ENCODE results near the gene TMEM138. TPM values are rescaled to one million over a fixed set of nuclear protein-coding genes. Genes with fewer than 3 reads are reported as not detected.

The TMEM138 gene
- total and polyA plus RNA-seq, 2 of the 13 experiments (the other 11 are each of a cell fraction or from before 2014, with no cell fraction given) = 43.5 to 61.0 TPM

GRCh38 chr11:61361741-61362541, at the start of gene TMEM138, which contains the start of gene CYB561A3 (continued):
- TF ChIP-seq ZBTB46 (CRISPR knock-in tag; IDR thresholded peaks at IDR 0.05; ENCODE audit: borderline replicate concordance) (0 out of 2 replicates have a peak, but pooled peaks have one; percentile 57), ZNF354B (CRISPR knock-in tag; IDR thresholded peaks at IDR 0.05) (no peak), ZNF30 (CRISPR knock-in tag; IDR thresholded peaks at IDR 0.05) (no peak), ZNF556 (CRISPR knock-in tag; IDR thresholded peaks at IDR 0.05; ENCODE audit: borderline replicate concordance) (peak; percentile 81; the same call in 1 of the 2 replicates), PHB2 (IDR thresholded peaks at IDR 0.05; ENCODE audit: partially characterized antibody) (no peak), ZNF33B (CRISPR knock-in tag; IDR thresholded peaks at IDR 0.05) (peak; percentile 51; the same call in 1 of the 2 replicates), CREB1 (IDR thresholded peaks at IDR 0.05) (0 out of 2 replicates have a peak, but pooled peaks have one; percentile 2), CREB1 (CRISPR knock-in tag; IDR thresholded peaks at IDR 0.05) (peak; percentile 83), WIZ (CRISPR knock-in tag; IDR thresholded peaks at IDR 0.05) (peak; percentile 34; the same call in 1 of the 2 replicates), SRSF4 (IDR thresholded peaks at IDR 0.05; ENCODE audit: low read depth, low read length, poor library complexity, severe bottlenecking) (no peak), FOSL2 (CRISPR knock-in tag; IDR thresholded peaks at IDR 0.05) (no peak), HNF4A (CRISPR knock-in tag; IDR thresholded peaks at IDR 0.05) (peak; percentile 34; the same call in 1 of the 2 replicates), ZNF143 (CRISPR knock-in tag; IDR thresholded peaks at IDR 0.05) (peak; percentile 92), ZNF160 (CRISPR knock-in tag; IDR thresholded peaks at IDR 0.05) (peak; percentile 68; the same call in 1 of the 2 replicates), GPN1 (CRISPR knock-in tag; IDR thresholded peaks at IDR 0.05; ENCODE audit: borderline replicate concordance) (no peak), TSC22D2 (CRISPR knock-in tag; IDR thresholded peaks at IDR 0.05; ENCODE audit: borderline replicate concordance) (peak; percentile 61; the same call in 1 of the 2 replicates), ZNF749 (CRISPR knock-in tag; IDR thresholded peaks at IDR 0.05; ENCODE audit: borderline replicate concordance) (peak; percentile 76; the same call in 1 of the 2 replicates), ARNTL (CRISPR knock-in tag; IDR thresholded peaks at IDR 0.05) (peak; percentile 65), ZNF530 (CRISPR knock-in tag; IDR thresholded peaks at IDR 0.05; ENCODE audit: low read depth) (no peak), ZNF652 (CRISPR knock-in tag; IDR thresholded peaks at IDR 0.05; ENCODE audit: borderline replicate concordance, low read depth) (peak; percentile 63)
- TF ChIP-seq, protein P1, sequence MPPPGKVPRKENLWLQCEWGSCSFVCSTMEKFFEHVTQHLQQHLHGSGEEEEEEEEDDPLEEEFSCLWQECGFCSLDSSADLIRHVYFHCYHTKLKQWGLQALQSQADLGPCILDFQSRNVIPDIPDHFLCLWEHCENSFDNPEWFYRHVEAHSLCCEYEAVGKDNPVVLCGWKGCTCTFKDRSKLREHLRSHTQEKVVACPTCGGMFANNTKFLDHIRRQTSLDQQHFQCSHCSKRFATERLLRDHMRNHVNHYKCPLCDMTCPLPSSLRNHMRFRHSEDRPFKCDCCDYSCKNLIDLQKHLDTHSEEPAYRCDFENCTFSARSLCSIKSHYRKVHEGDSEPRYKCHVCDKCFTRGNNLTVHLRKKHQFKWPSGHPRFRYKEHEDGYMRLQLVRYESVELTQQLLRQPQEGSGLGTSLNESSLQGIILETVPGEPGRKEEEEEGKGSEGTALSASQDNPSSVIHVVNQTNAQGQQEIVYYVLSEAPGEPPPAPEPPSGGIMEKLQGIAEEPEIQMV (CRISPR knock-in tag; IDR thresholded peaks at IDR 0.05; ENCODE audit: low read depth) = peak; percentile 62; the same call in 1 of the 2 replicates
- TF ChIP-seq, protein P2, sequence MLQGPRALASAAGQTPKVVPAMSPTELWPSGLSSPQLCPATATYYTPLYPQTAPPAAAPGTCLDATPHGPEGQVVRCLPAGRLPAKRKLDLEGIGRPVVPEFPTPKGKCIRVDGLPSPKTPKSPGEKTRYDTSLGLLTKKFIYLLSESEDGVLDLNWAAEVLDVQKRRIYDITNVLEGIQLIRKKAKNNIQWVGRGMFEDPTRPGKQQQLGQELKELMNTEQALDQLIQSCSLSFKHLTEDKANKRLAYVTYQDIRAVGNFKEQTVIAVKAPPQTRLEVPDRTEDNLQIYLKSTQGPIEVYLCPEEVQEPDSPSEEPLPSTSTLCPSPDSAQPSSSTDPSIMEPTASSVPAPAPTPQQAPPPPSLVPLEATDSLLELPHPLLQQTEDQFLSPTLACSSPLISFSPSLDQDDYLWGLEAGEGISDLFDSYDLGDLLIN (CRISPR knock-in tag; IDR thresholded peaks at IDR 0.05; ENCODE audit: borderline replicate concordance) = no peak
- TF ChIP-seq, protein P3, sequence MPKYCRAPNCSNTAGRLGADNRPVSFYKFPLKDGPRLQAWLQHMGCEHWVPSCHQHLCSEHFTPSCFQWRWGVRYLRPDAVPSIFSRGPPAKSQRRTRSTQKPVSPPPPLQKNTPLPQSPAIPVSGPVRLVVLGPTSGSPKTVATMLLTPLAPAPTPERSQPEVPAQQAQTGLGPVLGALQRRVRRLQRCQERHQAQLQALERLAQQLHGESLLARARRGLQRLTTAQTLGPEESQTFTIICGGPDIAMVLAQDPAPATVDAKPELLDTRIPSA (CRISPR knock-in tag; IDR thresholded peaks at IDR 0.05; ENCODE audit: borderline replicate concordance) = no peak; the same call in 1 of the 2 replicates
